A549 (cell line): Measurements from ENCODE around the gene PIGP.

Source experiments
- CEBPB ChIP-seq, 2 experiments: fragments of >200 bp in 1 of 2; sonication (Bioruptor Twin) in 1 of 2; formaldehyde crosslinking in 1 of 2; IDR thresholded peaks; 2 replicates each; pipeline ENCODE4 v1.6.1; 2012 to 2016
- EP300 ChIP-seq, 2 experiments: fragments of >200 bp; sonication (Bioruptor Twin); formaldehyde crosslinking; IDR thresholded peaks; 2 replicates in 1 of 2; 3 replicates in 1 of 2; pipeline ENCODE4 v1.6.1; 2016 to 2017
- GATA3 ChIP-seq: IDR thresholded peaks from 2 replicates; pipeline ENCODE4 v1.6.1; 2012; ENCODE audit warnings: borderline replicate concordance
- KDM5A ChIP-seq: fragments of 200-600 bp; sonication (generic); IDR thresholded peaks from 2 replicates; pipeline ENCODE4 v1.6.1; 2016; ENCODE audit warnings: antibody characterized with exemption, mild to moderate bottlenecking
- MAZ ChIP-seq: fragments of 150-350 bp; IDR thresholded peaks from 2 replicates; pipeline ENCODE4 v1.6.1; 2014; ENCODE audit warnings: antibody characterized with exemption, low read depth, low read length, borderline replicate concordance
- MYC ChIP-seq: IDR thresholded peaks from 2 replicates; pipeline ENCODE4 v1.6.1; 2012; ENCODE audit warnings: mild to moderate bottlenecking, inconsistent platforms, low read length, improper control_type of control experiment, borderline replicate concordance
- TF ChIP-seq, protein P1 (sequence below): fragments of >200 bp; sonication (Bioruptor Twin); formaldehyde crosslinking; IDR thresholded peaks from 3 replicates; pipeline ENCODE4 v1.5.1; 2016
- TF ChIP-seq, protein P2 (sequence below): fragments of 200-600 bp; sonication (generic); IDR thresholded peaks from 2 replicates; pipeline ENCODE4 v1.6.1; 2016; ENCODE audit warnings: antibody characterized with exemption, mild to moderate bottlenecking, moderate library complexity
- TF ChIP-seq, protein P3 (sequence below): fragments of 450-650 bp; IDR thresholded peaks from 2 replicates; pipeline ENCODE4 v1.6.1; 2014; ENCODE audit warnings: antibody characterized with exemption

DNA sequence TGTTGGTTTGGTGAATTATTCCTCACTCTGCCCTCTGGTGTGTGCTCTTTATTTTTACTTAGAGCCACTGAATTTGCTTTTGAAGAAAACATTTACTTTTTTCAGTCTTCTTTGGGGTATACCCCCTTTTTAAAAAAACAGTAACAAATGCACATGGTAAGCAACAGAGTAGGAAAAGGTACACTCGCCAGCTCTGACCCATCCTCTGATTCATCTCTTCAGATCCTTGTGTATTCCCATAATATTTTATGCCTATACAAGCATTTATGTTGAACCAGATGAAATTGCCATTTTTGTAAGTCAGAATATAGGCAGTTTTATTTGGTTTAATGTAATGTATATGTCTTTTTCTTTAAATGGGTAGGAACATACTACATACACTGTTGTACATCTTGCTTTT lies 28.5 kb upstream of the PIGP start:
- TF ChIP-seq, protein P1, sequence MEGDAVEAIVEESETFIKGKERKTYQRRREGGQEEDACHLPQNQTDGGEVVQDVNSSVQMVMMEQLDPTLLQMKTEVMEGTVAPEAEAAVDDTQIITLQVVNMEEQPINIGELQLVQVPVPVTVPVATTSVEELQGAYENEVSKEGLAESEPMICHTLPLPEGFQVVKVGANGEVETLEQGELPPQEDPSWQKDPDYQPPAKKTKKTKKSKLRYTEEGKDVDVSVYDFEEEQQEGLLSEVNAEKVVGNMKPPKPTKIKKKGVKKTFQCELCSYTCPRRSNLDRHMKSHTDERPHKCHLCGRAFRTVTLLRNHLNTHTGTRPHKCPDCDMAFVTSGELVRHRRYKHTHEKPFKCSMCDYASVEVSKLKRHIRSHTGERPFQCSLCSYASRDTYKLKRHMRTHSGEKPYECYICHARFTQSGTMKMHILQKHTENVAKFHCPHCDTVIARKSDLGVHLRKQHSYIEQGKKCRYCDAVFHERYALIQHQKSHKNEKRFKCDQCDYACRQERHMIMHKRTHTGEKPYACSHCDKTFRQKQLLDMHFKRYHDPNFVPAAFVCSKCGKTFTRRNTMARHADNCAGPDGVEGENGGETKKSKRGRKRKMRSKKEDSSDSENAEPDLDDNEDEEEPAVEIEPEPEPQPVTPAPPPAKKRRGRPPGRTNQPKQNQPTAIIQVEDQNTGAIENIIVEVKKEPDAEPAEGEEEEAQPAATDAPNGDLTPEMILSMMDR, result no peak
- TF ChIP-seq, protein P2, sequence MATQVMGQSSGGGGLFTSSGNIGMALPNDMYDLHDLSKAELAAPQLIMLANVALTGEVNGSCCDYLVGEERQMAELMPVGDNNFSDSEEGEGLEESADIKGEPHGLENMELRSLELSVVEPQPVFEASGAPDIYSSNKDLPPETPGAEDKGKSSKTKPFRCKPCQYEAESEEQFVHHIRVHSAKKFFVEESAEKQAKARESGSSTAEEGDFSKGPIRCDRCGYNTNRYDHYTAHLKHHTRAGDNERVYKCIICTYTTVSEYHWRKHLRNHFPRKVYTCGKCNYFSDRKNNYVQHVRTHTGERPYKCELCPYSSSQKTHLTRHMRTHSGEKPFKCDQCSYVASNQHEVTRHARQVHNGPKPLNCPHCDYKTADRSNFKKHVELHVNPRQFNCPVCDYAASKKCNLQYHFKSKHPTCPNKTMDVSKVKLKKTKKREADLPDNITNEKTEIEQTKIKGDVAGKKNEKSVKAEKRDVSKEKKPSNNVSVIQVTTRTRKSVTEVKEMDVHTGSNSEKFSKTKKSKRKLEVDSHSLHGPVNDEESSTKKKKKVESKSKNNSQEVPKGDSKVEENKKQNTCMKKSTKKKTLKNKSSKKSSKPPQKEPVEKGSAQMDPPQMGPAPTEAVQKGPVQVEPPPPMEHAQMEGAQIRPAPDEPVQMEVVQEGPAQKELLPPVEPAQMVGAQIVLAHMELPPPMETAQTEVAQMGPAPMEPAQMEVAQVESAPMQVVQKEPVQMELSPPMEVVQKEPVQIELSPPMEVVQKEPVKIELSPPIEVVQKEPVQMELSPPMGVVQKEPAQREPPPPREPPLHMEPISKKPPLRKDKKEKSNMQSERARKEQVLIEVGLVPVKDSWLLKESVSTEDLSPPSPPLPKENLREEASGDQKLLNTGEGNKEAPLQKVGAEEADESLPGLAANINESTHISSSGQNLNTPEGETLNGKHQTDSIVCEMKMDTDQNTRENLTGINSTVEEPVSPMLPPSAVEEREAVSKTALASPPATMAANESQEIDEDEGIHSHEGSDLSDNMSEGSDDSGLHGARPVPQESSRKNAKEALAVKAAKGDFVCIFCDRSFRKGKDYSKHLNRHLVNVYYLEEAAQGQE, result no peak
- no peak for TF ChIP-seq CEBPB (IDR thresholded peaks at IDR 0.05)
- TF ChIP-seq, protein P3, sequence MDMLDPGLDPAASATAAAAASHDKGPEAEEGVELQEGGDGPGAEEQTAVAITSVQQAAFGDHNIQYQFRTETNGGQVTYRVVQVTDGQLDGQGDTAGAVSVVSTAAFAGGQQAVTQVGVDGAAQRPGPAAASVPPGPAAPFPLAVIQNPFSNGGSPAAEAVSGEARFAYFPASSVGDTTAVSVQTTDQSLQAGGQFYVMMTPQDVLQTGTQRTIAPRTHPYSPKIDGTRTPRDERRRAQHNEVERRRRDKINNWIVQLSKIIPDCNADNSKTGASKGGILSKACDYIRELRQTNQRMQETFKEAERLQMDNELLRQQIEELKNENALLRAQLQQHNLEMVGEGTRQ, result no peak
- no peak for TF ChIP-seq MAZ
- TF ChIP-seq MYC, result no peak
- no peak for TF ChIP-seq GATA3
- TF ChIP-seq EP300 (IDR thresholded peaks at IDR 0.05), result no peak
- no peak for TF ChIP-seq KDM5A
